ENCODE measurements around the gene ZCWPW1. TPM values are rescaled to one million over a fixed set of nuclear protein-coding genes. Genes with fewer than 3 reads are reported as not detected.

The ZCWPW1 gene
- total RNA-seq, 2 donors from 2014 or later, result 1.1 to 1.3 TPM

DNA sequence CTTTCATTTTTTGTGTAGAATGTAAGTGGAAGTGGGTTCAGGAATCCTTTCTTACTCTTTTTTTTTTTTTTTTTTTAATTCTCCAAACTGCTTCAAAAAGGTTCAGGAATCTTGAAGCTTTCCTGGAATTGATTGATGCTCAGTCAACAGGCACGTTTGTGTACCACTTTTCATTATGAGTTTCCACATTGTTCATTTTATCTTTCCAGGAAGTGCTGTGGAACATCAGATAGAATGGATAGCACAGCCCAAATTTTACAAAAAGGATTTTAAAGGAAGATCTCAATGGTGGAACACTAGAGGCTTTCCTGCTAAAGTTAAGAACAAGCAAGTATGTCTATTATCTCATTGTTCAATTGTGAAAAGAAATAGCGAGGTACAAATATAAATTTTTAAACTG lies 9.7 kb upstream of the ZCWPW1 start:
- Histone ChIP-seq H3K27ac (no peak overlapping the region), H3K27me3 (no peaks in the 10 kb centered on the region), H3K9me3 (no peaks in the 10 kb centered on the region), H3K36me3 (peaks cover 5% of the 10 kb centered on the region), H3K9ac (ENCODE audit: low read depth in 2 of 2, low read length in 2 of 2) (no peak overlapping the region), H3K4me3 (no peak overlapping the region), H3K4me1 (peaks cover 10% of the 10 kb centered on the region)
- no peak for DNase-seq
- TF ChIP-seq, protein P1, sequence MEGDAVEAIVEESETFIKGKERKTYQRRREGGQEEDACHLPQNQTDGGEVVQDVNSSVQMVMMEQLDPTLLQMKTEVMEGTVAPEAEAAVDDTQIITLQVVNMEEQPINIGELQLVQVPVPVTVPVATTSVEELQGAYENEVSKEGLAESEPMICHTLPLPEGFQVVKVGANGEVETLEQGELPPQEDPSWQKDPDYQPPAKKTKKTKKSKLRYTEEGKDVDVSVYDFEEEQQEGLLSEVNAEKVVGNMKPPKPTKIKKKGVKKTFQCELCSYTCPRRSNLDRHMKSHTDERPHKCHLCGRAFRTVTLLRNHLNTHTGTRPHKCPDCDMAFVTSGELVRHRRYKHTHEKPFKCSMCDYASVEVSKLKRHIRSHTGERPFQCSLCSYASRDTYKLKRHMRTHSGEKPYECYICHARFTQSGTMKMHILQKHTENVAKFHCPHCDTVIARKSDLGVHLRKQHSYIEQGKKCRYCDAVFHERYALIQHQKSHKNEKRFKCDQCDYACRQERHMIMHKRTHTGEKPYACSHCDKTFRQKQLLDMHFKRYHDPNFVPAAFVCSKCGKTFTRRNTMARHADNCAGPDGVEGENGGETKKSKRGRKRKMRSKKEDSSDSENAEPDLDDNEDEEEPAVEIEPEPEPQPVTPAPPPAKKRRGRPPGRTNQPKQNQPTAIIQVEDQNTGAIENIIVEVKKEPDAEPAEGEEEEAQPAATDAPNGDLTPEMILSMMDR (IDR thresholded peaks at IDR 0.05), result no peak
- intact Hi-C loops (cut with DNase I), result no loop called here

- TF ChIP-seq, protein P1 (IDR thresholded peaks at IDR 0.05), result no peak
- DNase-seq, result no peak
- H3K36me3 ChIP-seq, result peaks cover 5% of the 10 kb centered on the region
- H3K9me3 ChIP-seq, result no peaks in the 10 kb centered on the region
- peak overlapping the region in 1 of 2 donors; percentile 92 for H3K9ac ChIP-seq (ENCODE audit: low read depth in 2 of 2, low read length in 2 of 2)
- H3K27me3 ChIP-seq, result no peaks in the 10 kb centered on the region
- no peak overlapping the region for H3K27ac ChIP-seq
- intact Hi-C loops (cut with DNase I), result no loop called here
- no peak overlapping the region for H3K4me3 ChIP-seq
- peaks cover 10% of the 10 kb centered on the region for H3K4me1 ChIP-seq
Measured at GRCh38 chr7:100437150-100438100, 8.9 kb upstream of the ZCWPW1 start.

DNA sequence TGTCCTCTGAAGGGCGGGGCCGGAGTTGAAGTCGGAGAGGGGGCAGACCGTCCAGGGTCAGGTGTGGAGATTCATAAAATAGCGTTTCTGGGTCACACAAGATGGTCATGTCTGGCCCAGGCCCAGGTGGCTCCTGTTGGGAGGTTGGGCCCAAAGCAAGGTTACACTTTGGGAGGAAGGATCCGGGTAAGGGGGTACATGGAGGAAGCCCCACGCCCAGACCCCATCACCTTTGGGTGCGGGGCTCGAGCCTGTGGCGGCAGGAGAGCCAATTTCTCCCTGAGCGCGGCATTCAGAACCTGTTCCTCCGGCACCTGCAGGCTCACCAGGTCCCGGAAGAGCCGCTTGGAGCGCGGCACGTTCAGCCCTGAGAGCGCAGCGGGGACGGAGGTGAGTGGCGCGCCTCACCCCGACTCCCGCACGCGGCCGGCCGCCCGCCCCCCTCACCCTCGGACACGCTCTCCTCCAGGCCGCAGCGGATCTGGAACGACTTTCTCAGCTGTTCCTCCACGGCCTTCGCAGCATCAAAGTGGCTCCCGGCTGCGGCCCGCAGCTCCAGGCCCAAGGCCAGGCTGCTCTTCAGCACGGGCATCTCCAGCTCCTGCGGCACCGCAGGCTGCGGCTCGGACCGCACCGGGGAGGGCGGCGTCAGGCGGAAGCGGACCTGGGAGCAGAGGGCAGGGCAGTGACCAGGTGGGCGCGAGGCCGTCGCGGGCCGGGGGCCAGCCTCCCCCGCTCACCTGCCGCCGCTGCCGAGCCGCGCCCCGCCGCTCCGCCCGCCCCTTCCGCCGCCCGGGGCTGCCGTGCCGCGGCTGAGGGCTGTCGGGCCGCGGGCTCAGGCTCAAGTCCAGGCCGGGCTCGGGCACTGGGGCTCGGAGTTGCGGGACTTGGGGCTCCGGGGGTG lies 7.2 kb upstream of the ZCWPW1 start:
- H3K9ac ChIP-seq (ENCODE audit: low read depth in 2 of 2, low read length in 2 of 2), result peak overlapping the region; percentile 92 to 96
- H3K4me1 ChIP-seq, result peaks cover 10% of the 10 kb centered on the region
- no peaks in the 10 kb centered on the region for H3K27me3 ChIP-seq
- intact Hi-C loops (cut with DNase I), result no loop called here
- no peaks in the 10 kb centered on the region for H3K9me3 ChIP-seq
- H3K4me3 ChIP-seq, result peak overlapping the region; percentile 82
- DNase-seq, result peak; percentile 54
- peaks cover 5% of the 10 kb centered on the region for H3K36me3 ChIP-seq
- TF ChIP-seq, protein P1 (IDR thresholded peaks at IDR 0.05), result no peak
- peak overlapping the region; percentile 94 for H3K27ac ChIP-seq

GRCh38 chr7:100434297-100435144 lies 6.0 kb upstream of the ZCWPW1 start:
- intact Hi-C loops (cut with DNase I), result no loop called here
- H3K9ac ChIP-seq (ENCODE audit: low read depth in 2 of 2, low read length in 2 of 2), result peak overlapping the region; percentile 92 to 96
- no peaks in the 10 kb centered on the region for H3K9me3 ChIP-seq
- no peak for DNase-seq
- no peaks in the 10 kb centered on the region for H3K27me3 ChIP-seq
- TF ChIP-seq, protein P1 (IDR thresholded peaks at IDR 0.05), result no peak
- H3K27ac ChIP-seq, result peak overlapping the region; percentile 94
- H3K36me3 ChIP-seq, result peaks cover 5% of the 10 kb centered on the region
- peaks cover 10% of the 10 kb centered on the region for H3K4me1 ChIP-seq
- peak overlapping the region; percentile 82 for H3K4me3 ChIP-seq
